Activated CD8-positive, alpha-beta memory T cell treated with anti-CD3 and anti-CD28 coated beads for 36 hours (primary cell): ENCODE results near the gene KTN1. TPM values are rescaled to one million over a fixed set of nuclear protein-coding genes. Genes with fewer than 3 reads are reported as not detected.

ENCODE experiments used
- CTCF ChIA-PET: fragments of 350-600 bp; sonication (Branson Sonifier 250); formaldehyde crosslinking; loops from one replicate; lab custom pipeline; 2021; ENCODE audit warnings: antibody characterized with exemption; lab: Charles Lee
- POLR2A ChIA-PET: fragments of 350-600 bp; sonication (Branson Sonifier 250); formaldehyde crosslinking; loops from one replicate; lab custom pipeline; 2021; ENCODE audit warnings: antibody characterized with exemption; lab: Charles Lee
- total RNA-seq, 2 experiments: library from RNA; stranded (reverse); gene quantifications; one replicate each; pipeline ENCODE4 v1.2.3, GENCODE V29; 2021

KTN1 gene
- total RNA-seq, 2 experiments from 2014 or later: 139 to 142 TPM

- ChIA-PET POLR2A (no interaction called here), CTCF (no interaction called here)
Observed at GRCh38 chr14:55650992-55651391, 71.0 kb downstream of the KTN1 start.

GRCh38 chr14:55654243-55654642 lies 74.2 kb downstream of the KTN1 start:
- CTCF ChIA-PET: no interaction called here

GRCh38 chr14:55661029-55661428 lies 81.0 kb downstream of the KTN1 start:
- CTCF ChIA-PET: no interaction called here
- POLR2A ChIA-PET: no interaction called here

More at GRCh38 chr14:55654243-55654642, 74.2 kb downstream of the KTN1 start:
- POLR2A ChIA-PET: no interaction called here

- POLR2A ChIA-PET: no interaction called here
- CTCF ChIA-PET: no interaction called here
Observed at GRCh38 chr14:55662752-55663151, 82.7 kb downstream of the KTN1 start.

- ChIA-PET POLR2A (interaction anchor here (0.6 kb wide), 1 partner anchor 13 kb away, joined by 3 read pairs; no protein-coding TSS in a partner anchor), CTCF (interaction anchor here (1.2 kb wide), 1 partner anchor 228 kb away, joined by 4 read pairs; no protein-coding TSS in a partner anchor)
Observed at GRCh38 chr14:55665067-55665675, 85.2 kb downstream of the KTN1 start.

- POLR2A ChIA-PET: interaction anchor here (0.5 kb wide), 1 partner anchor 1648 kb away, joined by 11 read pairs; no protein-coding TSS in a partner anchor
- CTCF ChIA-PET: no interaction called here
Observed at GRCh38 chr14:55667801-55668200, 87.8 kb downstream of the KTN1 start.

GRCh38 chr14:55671641-55672040 lies 91.6 kb downstream of the KTN1 start:
- ChIA-PET POLR2A (no interaction called here), CTCF (no interaction called here)

- CTCF ChIA-PET: no interaction called here
- POLR2A ChIA-PET: no interaction called here
Observed at GRCh38 chr14:55673048-55673447, 93.0 kb downstream of the KTN1 start.

- ChIA-PET POLR2A (no interaction called here), CTCF (no interaction called here)
Observed at GRCh38 chr14:55681096-55681495, 101.1 kb downstream of the KTN1 start.

GRCh38 chr14:55684956-55685584 lies 105.1 kb downstream of the KTN1 start:
- ChIA-PET POLR2A (no interaction called here), CTCF (no interaction called here)

- ChIA-PET CTCF (no interaction called here), POLR2A (no interaction called here)
Observed at GRCh38 chr14:55686713-55687112, 106.7 kb downstream of the KTN1 start.

- CTCF ChIA-PET: no interaction called here
- POLR2A ChIA-PET: no interaction called here
Observed at GRCh38 chr14:55688566-55688965, 108.6 kb downstream of the KTN1 start.

- POLR2A ChIA-PET: no interaction called here
Observed at GRCh38 chr14:55689981-55690871, 110.2 kb downstream of the KTN1 start.

GRCh38 chr14:55691659-55692058 lies 111.7 kb downstream of the KTN1 start:
- POLR2A ChIA-PET: no interaction called here
- CTCF ChIA-PET: no interaction called here

More at GRCh38 chr14:55689981-55690871, 110.2 kb downstream of the KTN1 start:
- CTCF ChIA-PET: no interaction called here

- CTCF ChIA-PET: no interaction called here
- POLR2A ChIA-PET: no interaction called here
Observed at GRCh38 chr14:55693904-55694303, 113.9 kb downstream of the KTN1 start.

- ChIA-PET CTCF (no interaction called here), POLR2A (no interaction called here)
Observed at GRCh38 chr14:55697414-55697861, 117.4 kb downstream of the KTN1 start.

GRCh38 chr14:55698051-55698450 lies 118.0 kb downstream of the KTN1 start:
- POLR2A ChIA-PET: no interaction called here
- CTCF ChIA-PET: no interaction called here

- ChIA-PET CTCF (no interaction called here), POLR2A (no interaction called here)
Observed at GRCh38 chr14:55699131-55700057, 119.4 kb downstream of the KTN1 start.

- ChIA-PET POLR2A (no interaction called here), CTCF (no interaction called here)
Observed at GRCh38 chr14:55701638-55702037, 121.6 kb downstream of the KTN1 start.
